ENCODE data around the gene HIPK2.
A peak's percentile ranks its signal among the peaks of the same experiment; 100 is the strongest.

The HIPK2 gene

DNA sequence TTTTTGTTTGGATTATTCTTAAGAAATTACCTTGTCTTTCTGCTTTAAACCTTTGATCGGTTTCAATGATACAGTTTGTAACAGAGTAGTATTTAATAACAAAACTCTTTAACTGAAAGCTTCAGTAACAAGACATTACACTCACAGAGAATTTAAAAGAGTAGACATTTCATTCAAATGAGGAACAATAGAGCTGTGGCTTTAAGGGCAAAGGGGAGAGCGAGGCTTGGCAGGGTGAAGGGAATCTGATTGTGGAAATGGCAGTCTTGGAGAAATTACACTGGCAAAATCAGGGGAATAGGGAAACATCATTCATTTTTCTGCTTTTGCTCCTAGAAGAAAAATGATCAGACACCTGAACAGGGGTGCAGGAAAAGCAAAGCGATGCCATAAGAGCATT lies 5.1 kb upstream of the HIPK2 start:
- DNase-seq, result no peak

DNA sequence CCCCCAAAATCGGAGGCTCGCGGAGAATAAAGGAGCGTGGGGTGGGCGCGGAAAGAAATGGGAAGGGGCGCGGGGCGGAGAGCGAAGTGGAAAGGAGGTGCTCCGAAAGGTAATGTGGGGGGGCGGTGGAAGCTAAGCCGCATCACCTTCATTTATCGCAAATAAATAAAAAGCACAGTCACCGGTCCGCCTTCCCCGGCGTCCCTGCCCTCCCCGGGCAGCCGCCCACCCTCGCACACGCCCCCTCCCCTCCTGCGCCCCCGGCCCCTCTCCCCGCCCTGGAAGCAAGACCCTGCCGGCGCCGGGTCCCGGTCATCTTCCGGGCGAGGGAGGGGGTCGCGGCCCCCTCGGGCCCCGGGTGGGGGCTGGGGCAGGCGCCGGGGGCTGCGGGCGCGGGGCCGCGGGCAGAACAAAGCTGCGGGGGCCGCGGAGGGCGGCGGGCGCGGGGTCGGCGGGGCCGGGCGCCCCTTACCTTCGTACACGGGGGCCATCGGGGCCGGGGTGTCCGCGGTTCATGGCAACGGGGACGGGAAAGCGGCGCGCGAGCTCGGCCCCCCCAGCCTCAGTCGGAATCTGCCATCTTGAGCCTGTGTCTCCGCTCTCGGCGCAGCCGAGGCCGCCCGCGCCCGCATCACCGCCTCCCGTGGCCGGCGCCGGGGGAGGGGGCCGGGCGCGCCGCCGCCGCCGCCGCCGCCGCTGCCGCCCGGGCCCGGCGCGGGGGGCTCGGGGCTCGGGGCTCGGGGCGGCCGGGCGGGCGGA lies 486 bp downstream of the HIPK2 start:
- peak; percentile 31 for DNase-seq

DNA sequence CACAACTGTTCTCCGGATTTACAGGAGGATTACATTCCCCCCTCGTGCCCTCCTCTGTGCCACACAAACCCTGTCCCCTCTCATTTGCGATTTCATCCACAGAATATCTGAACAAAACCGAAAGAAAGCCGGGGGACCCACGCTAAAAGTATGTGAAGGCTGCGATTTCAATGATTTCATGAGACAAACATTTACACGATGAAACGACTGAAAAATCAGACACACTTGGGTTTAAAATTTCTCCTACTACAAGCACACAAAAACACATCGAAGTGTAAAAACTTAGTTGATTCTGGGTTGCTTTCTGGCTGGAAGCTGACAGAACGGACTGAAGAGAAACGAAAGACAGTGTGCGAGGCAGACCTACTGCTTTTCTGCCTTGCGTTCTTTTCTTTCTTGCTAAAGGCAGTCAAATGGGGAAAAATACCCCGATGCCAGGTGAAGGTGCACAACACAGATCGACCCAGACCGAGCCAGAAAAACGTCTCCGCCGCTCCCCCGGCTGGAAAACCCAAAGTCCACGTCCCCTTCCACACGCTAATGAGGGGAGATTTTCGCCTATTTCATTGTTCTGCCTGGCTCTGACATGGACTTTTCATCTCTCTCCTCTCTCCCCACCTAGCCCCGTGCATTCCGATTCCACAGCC lies 1.2 kb downstream of the HIPK2 start:
- no peak for DNase-seq

DNA sequence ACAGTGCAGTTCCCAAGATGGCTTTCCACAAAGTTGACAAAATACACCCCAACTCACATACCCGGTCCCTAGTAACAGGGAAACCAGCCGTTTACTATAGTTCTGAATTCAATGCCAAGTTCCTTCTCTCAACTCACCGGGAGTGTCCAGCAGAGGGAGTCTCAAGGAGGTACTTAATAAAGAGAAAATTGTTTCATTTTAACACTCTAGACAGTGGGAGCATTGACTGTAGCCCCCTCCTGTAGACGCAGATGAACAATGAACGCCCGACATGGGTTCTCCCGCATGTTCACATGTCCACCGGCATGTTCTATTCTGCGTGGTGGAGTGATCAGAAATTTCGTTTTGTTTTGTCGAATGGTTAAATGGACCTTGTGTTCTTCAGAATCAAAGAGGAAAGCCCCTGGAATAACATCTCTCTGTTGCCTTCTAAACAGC lies 1.9 kb downstream of the HIPK2 start:
- DNase-seq, result no peak

DNA sequence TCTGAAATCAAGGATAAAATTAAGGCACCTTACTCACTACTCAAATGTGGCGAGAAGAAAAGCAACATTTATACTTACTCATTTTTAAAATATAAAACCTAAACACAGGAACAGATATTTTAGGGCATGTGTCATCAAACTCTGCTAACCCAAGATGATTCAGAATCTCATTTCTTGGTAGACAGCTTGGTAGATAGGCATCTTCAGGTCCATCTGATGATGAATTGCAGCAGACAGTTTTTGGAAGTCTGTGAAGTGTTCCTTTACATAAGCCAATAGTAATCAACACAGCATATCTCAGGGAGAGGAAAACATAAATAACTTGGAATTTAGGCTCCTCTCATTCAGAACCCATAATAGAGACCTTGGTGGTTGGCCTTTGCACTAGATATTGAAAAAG lies 3.4 kb downstream of the HIPK2 start:
- no peak for DNase-seq

DNA sequence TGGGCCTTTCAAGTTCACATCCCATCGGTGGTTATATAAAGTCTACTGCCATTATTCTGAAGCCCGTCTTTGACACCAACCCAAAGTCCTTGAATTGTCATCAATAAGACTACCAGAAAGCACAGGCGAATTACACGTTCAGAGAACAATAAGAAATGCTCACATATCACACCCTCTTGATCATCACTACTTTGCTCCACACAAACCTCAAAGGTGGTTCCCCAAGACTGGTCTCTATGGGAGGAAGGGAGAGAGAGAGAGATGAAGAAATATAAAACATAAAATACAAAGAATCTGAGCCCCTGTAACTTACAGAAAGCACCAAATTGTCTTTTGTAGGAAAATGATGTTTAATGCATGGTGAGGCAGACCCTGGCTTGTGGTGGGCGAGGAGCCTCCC lies 4.4 kb downstream of the HIPK2 start:
- no peak for DNase-seq

DNA sequence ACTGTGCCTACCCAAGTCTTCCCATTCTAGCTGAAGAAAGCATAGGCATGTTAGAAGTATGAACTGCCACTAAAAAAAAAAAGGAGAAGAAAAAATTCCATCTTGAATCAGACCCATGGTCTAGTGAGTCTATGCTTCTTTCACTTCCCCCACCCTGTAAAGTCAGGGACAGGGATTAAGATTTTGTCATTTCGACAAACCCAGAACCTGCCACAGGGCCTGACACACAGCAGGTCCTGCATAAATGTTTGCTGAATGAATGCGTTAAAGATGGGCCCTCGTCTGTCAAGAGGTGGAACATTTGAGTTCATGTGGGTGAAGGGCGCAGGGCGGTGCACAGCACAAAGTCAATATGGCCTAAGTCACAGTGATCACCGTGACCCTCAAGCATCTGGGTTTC lies 4.9 kb downstream of the HIPK2 start:
- DNase-seq, result no peak

DNA sequence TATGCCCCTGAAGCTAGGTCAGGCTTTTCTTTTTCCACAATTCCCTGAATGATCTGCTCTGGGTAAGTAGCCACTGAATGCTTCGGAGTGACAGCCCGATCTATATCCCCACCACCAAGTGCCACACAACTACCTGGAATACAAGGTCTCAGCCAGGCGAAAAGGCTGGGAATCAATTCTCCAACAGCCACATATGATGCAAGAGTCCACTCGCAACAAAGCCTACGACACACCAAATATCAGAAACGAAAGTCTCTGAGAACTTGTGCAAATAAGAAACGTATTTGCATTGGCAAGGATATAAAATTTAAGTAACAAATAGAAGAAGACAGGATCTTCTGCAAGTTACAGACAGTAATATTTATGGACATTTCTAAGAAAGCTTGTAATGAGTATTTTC lies 5.7 kb downstream of the HIPK2 start:
- no peak for DNase-seq

DNA sequence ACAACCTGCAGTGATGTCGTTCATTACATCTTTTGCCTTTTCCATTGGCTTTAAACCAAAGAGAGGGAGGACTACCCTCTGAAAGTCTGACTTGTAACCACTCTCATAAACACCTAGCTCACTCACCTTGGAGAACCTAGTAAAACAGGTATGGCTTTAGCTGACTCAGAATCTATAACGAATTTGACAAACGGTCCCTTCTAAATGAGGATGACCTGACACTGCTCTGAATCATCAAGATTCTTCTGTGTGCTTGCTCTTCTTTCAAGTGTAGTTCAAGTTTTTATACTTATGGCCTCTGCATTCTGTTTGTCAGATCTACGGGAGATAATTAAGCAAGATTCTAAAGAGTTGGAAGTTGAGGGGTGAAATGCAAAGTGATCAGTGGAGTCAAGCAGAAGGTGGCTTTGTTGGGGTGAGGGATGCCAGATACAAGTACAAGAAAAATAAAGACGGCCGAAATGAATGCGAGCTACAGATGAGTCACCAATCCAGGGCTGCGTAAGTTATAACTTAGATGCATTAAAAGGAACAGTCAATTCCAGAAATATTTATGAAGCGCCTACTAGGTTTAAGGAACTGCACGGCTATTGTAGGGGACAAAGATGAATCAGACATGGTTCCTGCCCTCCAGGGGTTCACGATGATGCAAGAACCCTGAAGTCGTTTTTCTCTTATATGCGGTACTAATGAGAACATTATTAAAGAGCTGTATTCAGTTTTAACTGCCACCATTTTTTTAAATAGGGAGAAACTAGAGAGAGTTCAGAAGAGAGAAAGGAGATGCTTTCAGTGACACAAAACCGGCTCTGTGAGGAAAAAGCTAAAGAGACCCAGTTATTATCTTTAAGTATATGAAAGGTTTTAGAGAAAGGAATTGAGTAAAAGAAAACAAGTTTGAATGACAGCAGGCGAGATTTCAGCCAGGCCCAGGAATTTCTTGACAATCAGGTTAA lies 6.5 kb downstream of the HIPK2 start:
- DNase-seq, result no peak

DNA sequence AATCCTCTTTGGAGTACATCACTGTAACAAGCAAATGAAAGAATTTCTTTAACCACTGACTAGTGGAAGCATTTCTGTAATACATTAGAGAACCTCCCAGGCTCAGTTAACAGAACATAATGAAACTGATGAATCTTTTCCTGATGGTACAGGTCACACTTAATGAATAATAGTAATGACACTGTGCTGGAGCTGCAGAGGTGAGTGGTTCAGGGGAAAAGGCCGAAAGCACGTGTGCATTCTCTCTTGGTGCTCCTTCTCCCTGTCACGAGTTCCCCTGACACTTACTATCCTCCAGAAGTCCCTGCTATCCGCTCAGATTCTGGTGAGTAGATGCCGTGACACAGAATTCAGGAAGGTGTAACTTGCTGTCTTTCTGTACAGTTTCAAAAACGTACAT lies 8.0 kb downstream of the HIPK2 start:
- DNase-seq, result no peak

DNA sequence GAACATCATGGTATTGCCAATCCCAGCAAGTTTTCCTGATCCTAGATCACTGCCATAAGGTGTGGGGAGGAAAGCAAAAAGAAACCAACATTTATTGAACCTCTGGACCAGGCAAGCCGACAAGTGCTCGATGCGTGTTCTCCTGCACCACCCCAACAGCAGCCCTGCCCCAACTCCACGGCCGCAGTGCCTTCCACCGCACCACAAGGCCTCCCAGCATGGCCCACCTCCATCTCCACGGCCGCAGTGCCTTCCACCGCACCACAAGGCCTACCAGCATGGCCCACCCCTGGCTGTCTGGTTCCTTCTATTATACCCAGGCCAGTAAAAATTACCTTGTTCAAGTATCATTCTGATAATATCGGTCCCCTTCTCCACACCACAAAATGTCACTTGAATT lies 8.7 kb downstream of the HIPK2 start:
- DNase-seq, result no peak

DNA sequence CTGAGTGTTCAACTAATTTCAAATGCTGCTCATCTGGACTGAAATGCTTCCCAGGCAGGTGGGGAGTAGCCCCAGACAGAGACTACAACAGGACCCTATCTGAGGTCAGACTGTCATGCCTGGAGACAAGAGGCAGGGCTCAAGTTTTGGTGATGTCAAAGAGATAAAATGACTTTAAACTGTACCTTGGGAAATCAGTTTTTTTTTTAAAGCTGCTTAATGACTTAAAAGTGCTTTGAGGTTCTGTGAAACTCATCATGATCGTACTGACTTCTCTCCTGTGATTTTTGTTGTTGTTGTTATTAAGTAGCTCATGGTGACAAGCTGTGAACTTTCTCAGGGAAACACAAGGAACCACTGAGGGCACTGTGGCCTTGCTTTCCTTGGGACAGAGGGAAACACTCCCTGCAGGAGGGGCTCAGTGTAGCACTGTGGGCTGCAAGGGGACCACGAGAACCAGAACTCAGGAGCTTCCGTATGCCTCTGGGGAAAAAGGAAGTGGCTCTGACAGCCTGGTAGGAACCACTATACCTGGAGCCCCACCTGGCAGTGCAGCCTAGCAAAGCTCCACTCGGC lies 9.5 kb downstream of the HIPK2 start:
- DNase-seq, result no peak

DNA sequence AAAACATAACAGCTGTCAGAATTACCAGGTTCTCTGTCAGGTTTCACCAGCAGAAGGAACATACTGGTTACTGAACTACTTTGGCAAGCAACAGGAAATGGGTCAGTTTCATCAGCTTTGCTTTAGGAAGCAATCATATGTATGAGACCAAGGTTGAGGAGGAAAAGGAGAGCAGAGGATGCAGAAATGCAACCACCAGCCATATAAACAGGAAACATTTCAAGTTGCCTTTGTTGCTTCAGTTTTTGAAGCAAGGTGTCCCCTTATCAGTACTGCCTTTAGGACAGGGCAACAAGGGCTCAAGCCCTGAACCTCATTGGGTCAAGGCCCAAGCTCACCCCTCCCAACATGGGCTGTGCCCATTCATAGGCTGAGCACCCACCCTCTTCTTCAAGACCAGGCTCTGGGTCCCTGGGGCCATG lies 10.2 kb downstream of the HIPK2 start:
- no peak for DNase-seq

DNA sequence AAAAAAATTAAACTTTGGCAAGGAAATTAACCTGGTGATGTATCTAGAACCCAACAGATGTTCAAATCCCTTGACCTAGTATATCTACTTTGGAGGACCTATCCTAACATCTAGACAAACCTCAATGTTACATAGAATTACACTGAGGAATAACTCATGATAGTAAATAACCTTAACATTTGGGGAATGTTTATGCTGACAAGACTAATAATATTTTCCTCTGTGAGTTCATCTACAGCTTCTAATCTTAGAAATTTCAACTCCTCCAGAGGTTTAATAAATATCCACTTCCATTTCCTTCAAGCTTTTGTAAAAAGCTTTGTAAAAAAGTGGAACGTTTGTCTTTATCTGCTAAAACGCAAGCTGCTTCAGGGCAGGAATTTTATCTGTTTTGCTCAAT lies 12.7 kb downstream of the HIPK2 start:
- no peak for DNase-seq

DNA sequence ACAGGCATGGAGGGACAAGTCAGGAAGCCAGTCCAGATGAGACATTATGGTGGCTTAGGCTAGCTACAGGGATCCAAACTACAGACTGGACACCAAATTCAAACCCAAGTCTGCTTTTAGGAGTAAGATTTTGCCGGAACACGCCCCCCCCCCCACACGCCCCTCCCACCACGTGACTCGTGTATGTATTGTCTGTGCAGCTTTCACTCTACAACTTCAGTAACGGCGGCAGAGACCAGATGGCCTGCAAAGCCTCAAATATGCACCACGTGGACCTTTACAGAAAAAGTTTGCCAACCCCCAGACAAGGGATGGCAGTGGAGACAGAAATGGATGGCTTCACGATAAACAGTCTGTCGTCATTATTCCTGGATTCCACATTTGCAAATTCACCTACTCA lies 14.5 kb downstream of the HIPK2 start:
- no peak for DNase-seq

DNA sequence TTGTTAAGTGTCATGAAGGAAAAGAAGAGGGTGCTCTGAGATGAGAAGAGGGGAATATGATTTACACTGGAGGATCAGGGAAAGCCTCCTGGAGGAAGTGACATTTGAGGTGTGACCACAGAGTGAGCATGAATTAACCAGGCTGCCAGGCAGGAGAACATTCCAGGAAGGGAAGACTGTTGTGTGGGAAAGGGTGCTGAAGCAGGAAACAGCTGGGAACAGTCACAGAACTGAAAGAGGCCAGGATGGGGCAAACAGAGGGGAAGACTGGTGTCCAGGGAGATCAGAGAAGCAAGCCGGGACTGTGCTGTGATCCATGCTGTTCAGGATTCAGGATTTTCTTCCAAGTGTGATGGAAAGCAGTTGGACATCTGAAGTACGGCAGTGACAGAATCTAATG lies 14.9 kb downstream of the HIPK2 start:
- no peak for DNase-seq

DNA sequence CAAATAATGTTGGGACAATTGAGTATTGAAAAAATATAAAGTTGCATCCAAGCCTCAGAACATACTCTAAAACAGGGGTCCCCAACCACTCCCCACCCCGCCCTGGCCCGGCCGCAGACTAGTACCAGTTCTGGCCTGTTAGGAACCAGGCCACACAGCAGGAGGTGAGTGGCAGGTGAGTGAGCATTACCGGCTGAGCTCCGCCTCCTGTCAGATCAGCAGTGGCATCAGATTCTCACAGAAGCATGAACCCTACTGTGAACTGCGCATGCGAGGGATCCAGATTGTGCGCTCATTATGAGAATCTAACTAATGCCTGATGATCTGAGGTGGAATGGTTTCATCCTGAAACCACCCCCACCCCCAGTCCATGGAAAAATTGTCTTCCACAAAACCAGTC lies 19.4 kb downstream of the HIPK2 start:
- no peak for DNase-seq

DNA sequence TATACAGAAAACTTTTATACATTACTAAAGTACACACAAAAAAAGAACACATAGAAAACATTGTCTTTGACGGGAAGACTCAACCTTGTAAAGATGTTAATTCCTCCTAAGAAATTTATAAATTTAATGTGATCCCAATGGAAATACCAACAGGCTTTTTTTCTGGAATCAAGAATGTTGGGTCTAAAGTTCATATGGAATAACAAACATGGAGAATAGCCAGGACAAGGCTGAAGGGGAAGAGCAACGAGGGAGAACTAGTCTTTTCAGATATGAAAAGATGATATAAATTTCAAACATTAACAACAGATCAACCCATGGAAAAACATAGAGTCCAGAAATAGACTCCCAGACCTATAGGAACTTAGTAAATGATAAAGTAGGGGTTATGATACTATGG lies 19.8 kb downstream of the HIPK2 start:
- DNase-seq, result no peak

DNA sequence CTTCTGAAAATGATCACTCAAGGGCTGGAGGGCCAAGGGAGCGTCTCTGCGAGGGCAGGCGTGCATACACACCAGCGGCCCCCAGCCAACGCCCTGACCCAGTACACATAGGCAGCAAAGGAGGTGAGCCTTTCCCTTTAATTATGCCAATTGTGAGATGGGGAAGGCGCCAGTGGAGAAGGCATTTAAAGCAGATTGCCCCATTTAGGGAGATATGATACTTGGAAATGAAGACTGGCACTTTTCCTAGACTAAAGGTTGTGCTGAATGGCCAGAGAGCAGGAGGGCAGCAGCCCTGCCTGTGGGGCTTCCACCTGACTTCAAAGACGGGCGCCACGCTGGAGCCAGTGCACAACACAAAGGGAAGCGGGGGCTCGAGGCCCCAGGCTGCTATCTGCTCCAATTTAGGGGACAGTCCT lies 24.1 kb downstream of the HIPK2 start:
- DNase-seq, result no peak

DNA sequence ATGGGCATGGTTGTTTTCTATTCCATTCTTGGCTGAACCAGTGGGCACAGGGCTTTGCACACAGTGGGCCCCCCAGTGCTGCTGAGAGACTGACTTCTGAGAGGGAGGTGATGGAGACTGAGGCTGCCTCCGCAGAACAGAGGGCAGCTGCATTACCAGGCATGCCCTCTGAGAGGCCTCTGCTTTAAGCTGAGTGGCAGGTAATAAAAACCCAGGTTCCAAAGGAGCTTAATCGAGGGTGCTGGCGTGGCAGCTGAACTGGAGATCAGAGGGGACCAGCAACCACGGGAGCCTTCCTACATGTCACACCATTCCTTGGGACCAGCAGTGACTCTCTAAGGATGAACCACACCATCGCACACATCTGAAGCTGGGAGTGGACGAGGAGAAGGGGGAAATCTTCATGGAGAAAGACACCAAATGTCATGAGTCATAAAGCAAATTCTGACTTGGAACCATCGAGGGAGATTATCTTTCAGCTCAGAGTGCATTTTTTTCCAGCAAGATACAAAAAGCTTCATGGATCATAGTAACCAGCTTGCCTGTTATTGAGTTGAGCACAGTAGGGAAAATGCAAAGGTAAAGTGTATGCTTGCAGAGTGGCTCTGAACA lies 24.6 kb downstream of the HIPK2 start:
- DNase-seq, result no peak

DNA sequence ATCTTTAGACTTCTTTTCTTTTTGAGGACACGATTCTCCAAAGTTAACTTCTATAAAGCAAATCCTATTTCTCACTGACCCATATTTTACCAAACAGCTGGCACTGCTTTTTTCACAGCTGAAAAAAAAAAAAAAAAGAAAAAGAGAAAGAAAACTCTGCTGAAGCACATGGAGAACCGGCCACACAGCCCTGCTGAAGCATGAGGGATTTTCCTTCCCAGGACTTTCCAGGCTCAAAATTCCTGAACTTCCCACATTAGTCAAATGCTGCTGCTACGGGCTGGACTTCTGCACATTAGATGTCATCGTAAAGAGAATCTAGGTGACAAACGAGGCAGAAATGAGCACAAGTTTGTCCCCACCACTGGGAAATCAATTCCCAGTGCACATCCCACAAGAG lies 25.2 kb downstream of the HIPK2 start:
- no peak for DNase-seq

DNA sequence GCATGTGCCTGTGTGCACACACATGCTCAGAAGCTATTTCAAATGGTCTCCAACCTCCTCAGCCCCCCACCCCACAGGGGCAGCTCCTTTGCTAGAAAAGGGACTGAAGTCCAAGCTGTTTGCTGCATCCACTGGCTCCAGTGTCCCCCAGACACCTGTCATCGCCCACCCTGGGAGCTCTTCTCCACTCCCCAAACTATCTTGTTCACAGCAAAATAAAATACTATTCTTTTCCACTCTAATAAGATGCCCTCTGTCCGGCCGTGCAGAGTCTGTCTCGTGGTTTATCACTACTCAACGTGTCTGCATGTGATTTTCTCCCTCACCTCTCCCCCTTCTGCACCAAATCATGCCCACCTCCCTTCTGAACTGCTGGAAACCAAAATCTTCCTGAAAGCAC lies 25.6 kb downstream of the HIPK2 start:
- DNase-seq, result no peak
